Umbilical cord (tissue), 2 donors: Measurements from ENCODE around the gene NEU3. TPM values are rescaled to one million over a fixed set of nuclear protein-coding genes. Genes with fewer than 3 reads are reported as not detected.
"Not testable (repeated sequence)": the region's sequence is repeated elsewhere in the genome, so short reads cannot be mapped to it uniquely, and the experiment has no call there.

Experiments
- DNase-seq: peaks from one replicate; pipeline ENCODE4 v3.0.0-alpha.2; 2015; ENCODE audit warnings: low spot score
- total RNA-seq: library from RNA; depleted of rRNA; stranded (reverse); fragments of >200 nt; gene quantifications from one replicate; pipeline ENCODE4 v1.2.3, GENCODE V29; 2014; ENCODE audit warnings: low replicate concordance; ENCODE audit not compliant: insufficient read depth

Gene NEU3
- total RNA-seq, 1 donor from 2014 or later = 5.1 TPM

GRCh38 chr11:75029836-75030631, 41.3 kb downstream of the NEU3 start:
- DNase-seq = no peak

- no peak for DNase-seq
These were observed 42.6 kb downstream of the NEU3 start for GRCh38 chr11:75031224-75031753.

- DNase-seq = peak; percentile 60
These were observed 43.2 kb downstream of the NEU3 start for GRCh38 chr11:75031771-75032549.

- no peak for DNase-seq
These were observed 43.8 kb downstream of the NEU3 start for GRCh38 chr11:75032550-75032935.

- DNase-seq = no peak
These were observed 45.2 kb downstream of the NEU3 start for GRCh38 chr11:75033916-75034315.

GRCh38 chr11:75035256-75035655, 46.5 kb downstream of the NEU3 start:
- no peak for DNase-seq

GRCh38 chr11:75035911-75036565, 47.3 kb downstream of the NEU3 start:
- DNase-seq = no peak

- DNase-seq = no peak
These were observed 51.5 kb downstream of the NEU3 start for GRCh38 chr11:75040167-75040770.

GRCh38 chr11:75041263-75041662, 52.5 kb downstream of the NEU3 start:
- DNase-seq = no peak

- not testable (repeated sequence) for DNase-seq
These were observed 53.1 kb downstream of the NEU3 start for GRCh38 chr11:75041821-75042220.

GRCh38 chr11:75044381-75045170, 55.8 kb downstream of the NEU3 start:
- not testable (repeated sequence) for DNase-seq

GRCh38 chr11:75046668-75047067, 57.9 kb downstream of the NEU3 start:
- DNase-seq = not testable (repeated sequence)

GRCh38 chr11:75047191-75047590, 58.5 kb downstream of the NEU3 start:
- no peak for DNase-seq

- not testable (repeated sequence) for DNase-seq
These were observed 61.0 kb downstream of the NEU3 start for GRCh38 chr11:75049501-75050266.

GRCh38 chr11:75050516-75050915, 61.8 kb downstream of the NEU3 start:
- DNase-seq = no peak

GRCh38 chr11:75051043-75051442, 62.3 kb downstream of the NEU3 start:
- no peak for DNase-seq

- DNase-seq = no peak
These were observed 63.7 kb downstream of the NEU3 start for GRCh38 chr11:75052457-75052856.

GRCh38 chr11:75055511-75055910, 66.8 kb downstream of the NEU3 start:
- no peak for DNase-seq

GRCh38 chr11:75056814-75057213, 68.1 kb downstream of the NEU3 start:
- no peak for DNase-seq

GRCh38 chr11:75059299-75059698, 70.6 kb downstream of the NEU3 start:
- DNase-seq = no peak
